Measurements from ENCODE around the gene GEN1.

DNA sequence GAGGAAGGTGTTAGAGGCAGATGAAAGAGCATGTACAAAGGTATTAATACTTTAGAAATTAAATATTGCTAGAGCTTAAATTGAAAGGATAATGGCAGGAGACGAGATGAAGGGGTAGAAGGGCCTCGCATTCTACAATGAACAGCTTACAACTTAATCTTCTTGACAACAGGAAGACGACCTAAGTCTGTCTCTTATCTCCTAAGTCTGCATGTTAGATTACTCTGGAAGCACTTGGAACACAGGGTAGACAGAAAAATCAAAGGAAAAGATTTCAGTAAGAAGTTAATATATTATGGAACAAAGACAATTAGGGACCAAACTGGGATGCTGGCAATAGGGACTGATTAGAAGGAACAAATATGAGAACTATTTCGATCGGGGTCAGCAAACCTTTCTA is 35.2 kb upstream of the GEN1 start:
- TF ChIP-seq, protein P1, sequence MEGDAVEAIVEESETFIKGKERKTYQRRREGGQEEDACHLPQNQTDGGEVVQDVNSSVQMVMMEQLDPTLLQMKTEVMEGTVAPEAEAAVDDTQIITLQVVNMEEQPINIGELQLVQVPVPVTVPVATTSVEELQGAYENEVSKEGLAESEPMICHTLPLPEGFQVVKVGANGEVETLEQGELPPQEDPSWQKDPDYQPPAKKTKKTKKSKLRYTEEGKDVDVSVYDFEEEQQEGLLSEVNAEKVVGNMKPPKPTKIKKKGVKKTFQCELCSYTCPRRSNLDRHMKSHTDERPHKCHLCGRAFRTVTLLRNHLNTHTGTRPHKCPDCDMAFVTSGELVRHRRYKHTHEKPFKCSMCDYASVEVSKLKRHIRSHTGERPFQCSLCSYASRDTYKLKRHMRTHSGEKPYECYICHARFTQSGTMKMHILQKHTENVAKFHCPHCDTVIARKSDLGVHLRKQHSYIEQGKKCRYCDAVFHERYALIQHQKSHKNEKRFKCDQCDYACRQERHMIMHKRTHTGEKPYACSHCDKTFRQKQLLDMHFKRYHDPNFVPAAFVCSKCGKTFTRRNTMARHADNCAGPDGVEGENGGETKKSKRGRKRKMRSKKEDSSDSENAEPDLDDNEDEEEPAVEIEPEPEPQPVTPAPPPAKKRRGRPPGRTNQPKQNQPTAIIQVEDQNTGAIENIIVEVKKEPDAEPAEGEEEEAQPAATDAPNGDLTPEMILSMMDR (IDR thresholded peaks at IDR 0.05; ENCODE audit: low read length) = no peak
- TF ChIP-seq EZH2 (IDR thresholded peaks at IDR 0.05; ENCODE audit: borderline replicate concordance, low read length) = no peak

Data from OCI-LY1 (cell line).